HG03139 (cell line): ENCODE measurements around the gene CEP19.
A peak's percentile ranks its signal among the peaks of the same experiment; 100 is the strongest.

Experiments used
- ATAC-seq: cut with Tn5 transposase; IDR thresholded peaks from one replicate; pipeline ENCODE4 v1.9.1; 2021; ENCODE audit not compliant: unreplicated experiment

Gene CEP19

DNA sequence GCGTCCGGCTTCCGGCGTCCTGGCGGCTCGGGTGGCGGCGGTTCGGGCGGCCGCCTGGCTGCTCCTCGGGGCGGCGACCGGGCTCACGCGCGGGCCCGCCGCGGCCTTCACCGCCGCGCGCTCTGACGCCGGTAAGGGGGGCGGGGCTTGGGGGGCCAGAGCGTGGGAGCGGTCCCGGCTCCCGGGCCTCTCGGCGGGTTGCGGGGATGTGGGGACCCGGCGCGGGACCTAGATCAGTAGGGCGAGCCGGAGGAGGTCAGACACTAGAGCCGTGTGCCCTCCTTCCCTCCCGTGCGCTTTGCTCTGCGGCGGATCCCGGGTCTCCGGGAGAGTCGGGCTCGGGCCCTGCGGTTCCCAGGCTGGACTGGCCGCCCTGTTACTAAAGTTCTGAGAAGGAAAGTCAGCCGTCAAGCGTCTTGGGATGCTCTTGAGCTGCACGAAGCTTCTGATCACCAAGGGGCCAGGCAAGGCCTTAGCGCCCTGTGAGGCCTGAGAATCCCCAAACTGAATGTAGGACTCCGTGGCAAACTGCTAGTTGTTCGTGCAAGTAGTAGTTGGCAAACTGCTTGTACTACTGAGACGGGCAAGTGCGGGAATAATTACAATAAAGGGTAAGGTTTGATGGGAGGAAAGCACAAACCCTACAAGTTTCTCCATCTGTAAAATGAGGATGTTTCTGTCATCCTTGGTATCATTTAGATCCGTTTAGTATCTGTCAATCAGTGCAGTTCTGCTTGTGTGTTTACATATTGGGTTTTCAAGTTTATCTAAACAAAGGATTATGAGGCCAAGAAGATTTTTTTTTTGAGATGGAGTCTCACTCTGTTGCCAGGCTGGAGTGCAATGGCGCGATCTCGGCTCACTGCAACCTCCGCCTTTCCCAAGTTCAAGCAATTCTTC lies 714 bp upstream of the CEP19 start:
- ATAC-seq = peak; percentile 37

GRCh38 chr3:196708467-196708866 lies 3.6 kb downstream of the CEP19 start:
- ATAC-seq = no peak

DNA sequence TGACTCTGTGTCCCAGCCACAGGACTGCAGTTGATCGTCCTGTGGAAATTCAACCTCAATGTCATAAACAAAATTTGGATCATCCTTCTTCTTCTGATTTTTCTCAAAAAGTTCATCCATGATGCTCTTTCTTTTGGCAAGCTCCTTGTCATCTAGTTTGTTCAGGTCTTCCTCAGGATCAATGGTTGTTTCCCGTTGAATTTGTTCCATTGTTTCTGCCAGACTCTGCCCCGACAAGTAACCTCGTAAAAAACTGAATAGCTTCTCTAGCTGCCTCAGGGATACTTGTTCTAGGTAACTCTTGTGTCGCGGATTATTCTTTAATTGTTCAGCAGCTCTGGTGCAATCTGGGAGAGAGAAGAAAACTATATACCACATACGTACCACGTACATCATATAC lies 4.5 kb downstream of the CEP19 start:
- no peak for ATAC-seq

- no peak for ATAC-seq
These were observed 5.3 kb downstream of the CEP19 start for GRCh38 chr3:196706731-196707130.

DNA sequence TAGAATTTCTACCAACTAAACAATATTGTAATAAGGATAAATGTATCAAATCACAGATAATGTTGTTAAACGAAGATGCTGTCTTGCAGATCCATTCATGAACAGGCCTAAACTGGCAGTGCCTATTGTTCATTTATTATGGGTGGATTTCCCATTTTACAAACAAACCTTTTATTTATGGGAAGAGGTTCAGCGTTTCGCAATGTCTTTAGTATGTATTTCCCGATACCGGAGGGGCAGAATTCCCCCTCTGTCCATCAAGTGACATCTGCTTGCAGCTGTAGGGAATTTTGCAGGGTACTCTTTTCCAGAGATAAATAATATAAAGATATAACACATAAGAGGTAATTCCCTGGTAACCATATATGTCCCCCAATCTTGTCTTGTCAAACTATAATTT lies 5.7 kb downstream of the CEP19 start:
- no peak for ATAC-seq

- no peak for ATAC-seq
These were observed 11.2 kb downstream of the CEP19 start for GRCh38 chr3:196700801-196701200.

- no peak for ATAC-seq
These were observed 12.3 kb downstream of the CEP19 start for GRCh38 chr3:196699749-196700148.

DNA sequence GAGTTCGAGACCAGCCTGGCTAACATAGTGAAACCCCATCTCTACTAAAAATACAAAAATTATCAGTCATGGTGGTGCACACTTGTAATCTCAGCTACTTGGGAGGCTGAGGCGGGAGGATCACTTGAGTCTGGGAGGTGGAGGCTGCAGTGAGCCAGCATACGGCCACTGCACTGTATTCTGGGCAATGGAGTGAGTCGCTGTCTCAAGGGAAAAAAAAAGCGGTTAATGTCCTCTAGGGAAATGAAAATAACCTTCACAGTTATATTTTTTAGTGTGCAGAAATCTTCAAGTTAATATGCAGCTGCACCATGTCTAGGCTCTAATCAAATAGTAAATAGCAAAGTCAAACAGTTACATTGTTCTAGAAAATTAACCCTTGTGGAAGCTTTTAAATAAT lies 14.8 kb downstream of the CEP19 start:
- no peak for ATAC-seq

DNA sequence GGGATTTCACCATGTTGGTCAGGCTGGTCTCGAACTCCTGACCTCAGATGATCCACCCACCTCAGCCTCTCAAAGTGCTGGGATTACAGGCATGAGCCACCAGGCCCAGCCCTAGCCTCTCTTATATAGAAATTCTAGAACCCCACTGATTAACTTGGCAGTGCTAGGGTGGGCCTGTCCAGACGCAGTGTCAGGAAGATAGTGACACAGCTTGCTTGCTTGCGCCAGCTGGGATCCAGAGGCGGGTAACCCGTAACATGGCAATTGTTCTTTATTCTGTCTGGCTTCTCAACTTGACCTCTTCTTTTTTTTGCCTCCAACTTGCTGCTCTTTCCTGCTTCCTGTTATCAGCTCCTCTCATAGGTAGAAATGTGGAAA lies 16.2 kb downstream of the CEP19 start:
- no peak for ATAC-seq

- ATAC-seq = no peak
These were observed 16.9 kb downstream of the CEP19 start for GRCh38 chr3:196694941-196695848.

- ATAC-seq = no peak
These were observed 17.8 kb downstream of the CEP19 start for GRCh38 chr3:196694202-196694638.

- ATAC-seq = no peak
These were observed 20.7 kb downstream of the CEP19 start for GRCh38 chr3:196691386-196691785.

DNA sequence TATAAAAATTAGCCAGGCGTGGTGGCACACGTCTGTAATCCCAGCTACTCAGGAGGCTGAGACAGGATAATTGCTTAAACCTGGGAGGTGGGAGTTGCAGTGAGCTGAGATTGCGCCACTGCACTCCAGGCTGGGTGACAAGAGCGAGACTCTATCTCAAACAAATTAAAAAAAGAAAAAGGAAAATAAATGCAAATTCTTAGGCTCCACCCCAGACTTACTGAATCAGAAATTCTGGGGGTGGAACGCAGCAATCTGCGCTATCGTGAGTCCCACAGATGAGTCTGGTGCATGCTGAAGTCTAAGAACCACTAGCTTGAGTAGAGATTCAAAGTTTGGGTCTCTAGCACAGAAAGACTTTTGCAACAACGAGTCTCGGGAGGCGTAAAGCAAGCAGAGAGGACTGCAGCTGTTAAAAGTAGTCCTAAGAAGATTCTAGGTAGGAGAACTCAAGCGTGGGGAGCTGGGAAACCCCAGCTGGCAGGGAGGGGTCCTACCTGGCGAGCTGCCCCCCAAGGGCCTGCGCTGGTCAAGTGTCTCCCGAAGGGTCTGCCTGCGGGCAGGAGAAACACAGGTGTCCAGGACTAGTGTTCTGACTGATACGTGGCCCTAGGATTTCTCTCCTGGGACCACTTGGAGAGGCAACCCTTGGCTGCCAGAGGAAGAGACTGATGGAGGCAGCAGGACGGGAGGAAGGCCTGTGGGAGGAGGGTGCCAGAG lies 21.9 kb downstream of the CEP19 start:
- ATAC-seq = no peak

DNA sequence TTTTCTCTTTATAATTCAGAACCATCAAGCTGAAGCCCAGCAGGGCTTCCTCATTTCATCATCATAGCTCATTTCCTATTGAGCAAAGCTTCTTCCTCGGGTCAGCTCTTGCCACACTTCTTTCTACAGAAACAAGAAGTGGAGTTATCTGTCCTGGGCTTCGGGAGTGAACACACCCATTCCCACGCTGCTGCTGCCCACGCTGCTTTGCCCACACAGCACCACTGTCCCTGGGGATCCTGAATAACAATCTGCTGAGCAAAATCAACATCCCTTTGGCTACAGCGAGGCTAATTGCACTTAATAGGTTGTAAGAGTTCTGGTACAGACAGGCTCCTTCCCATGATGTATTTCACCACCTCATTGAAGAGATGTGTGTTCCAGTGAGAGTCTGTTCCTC lies 23.7 kb downstream of the CEP19 start:
- ATAC-seq = no peak

DNA sequence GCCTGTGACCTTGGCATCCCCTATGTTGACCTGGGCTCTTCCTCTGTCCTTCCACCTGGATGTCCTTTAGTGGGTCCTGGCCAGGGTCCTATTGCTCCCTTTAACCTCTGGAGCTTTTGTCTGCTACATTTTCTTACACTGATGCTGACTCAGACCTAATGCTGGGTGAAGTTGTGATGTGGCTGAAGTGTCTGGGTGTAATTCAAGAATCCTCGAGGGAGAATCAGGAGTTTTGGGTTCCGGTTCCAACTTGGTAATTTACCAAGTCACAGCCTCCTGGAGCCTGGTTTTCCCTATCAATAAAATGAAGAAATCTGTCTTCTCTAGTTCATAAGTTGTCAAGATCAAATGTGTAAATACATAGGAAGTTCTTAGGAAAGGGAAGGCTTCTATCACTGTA lies 25.6 kb downstream of the CEP19 start:
- ATAC-seq = no peak

DNA sequence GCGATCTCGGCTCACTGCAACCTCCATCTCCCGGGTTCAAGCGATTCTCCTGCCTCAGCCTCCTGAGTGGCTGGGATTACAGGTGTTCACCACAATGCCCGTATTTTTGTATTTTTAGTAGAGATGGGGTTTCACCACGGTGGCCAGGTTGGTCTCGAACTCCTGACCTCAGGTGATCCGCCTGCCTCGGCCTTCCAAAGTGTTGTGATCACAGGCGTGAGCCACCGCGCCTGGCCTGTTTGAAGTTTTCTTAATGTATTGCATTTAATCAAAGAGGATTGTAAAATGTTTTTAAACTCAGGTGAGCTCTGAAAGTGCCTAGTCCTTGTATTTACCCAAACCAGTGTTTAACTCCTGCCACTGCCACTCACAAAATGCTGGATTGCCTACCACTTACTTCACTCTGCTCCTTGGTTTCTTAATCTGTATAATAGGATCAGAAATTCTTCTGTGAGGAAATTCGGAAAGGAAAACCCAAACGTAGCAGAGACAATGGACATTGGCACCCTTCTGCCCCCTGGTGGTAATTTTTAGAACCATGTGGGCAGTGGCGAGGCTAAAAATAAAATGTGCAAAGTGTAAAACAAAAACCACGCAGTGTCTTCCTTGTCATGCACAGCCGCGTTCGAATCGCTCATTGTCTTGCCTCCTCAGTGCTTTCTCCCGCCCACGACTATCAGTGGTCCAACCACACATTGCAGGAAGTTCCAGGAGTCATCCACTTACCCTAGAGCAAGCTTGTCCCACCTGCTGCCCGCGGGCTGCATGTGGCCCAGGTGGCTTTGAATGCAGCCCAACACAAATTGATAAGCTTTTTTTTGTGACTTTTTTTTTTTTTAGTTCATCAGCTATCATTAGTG lies 27.3 kb downstream of the CEP19 start:
- ATAC-seq = peak; percentile 89

- no peak for ATAC-seq
These were observed 34.1 kb downstream of the CEP19 start for GRCh38 chr3:196677931-196678330.

GRCh38 chr3:196677353-196677752 lies 34.7 kb downstream of the CEP19 start:
- ATAC-seq = no peak

GRCh38 chr3:196673632-196674031 lies 38.4 kb downstream of the CEP19 start:
- ATAC-seq = no peak

GRCh38 chr3:196670339-196670738 lies 41.7 kb downstream of the CEP19 start:
- no peak for ATAC-seq
